GM19463 (cell line): ENCODE measurements around the gene TNFAIP6.
"Not testable (repeated sequence)": the region's sequence is repeated elsewhere in the genome, so short reads cannot be mapped to it uniquely, and the experiment has no call there.

Experiments used
- ATAC-seq: cut with Tn5 transposase; IDR thresholded peaks from one replicate; pipeline ENCODE4 v1.9.1; 2021; ENCODE audit warnings: mild to moderate bottlenecking, moderate library complexity; ENCODE audit not compliant: unreplicated experiment

The TNFAIP6 gene

GRCh38 chr2:151357359-151357758 is at the start of gene TNFAIP6:
Gene TNFAIP6 (plus strand): TSS chr2:151357592. CDS start chr2:151357667, 75 bp downstream.
- no peak for ATAC-seq

- not testable (repeated sequence) for ATAC-seq
Observed at GRCh38 chr2:151310313-151310712, 47.1 kb upstream of the TNFAIP6 start.

- not testable (repeated sequence) for ATAC-seq
Observed at GRCh38 chr2:151312440-151312839, 45.0 kb upstream of the TNFAIP6 start.

- no peak for ATAC-seq
Observed at GRCh38 chr2:151315381-151315903, 42.0 kb upstream of the TNFAIP6 start.

GRCh38 chr2:151325581-151326095 is 31.8 kb upstream of the TNFAIP6 start:
- no peak for ATAC-seq

- no peak for ATAC-seq
Observed at GRCh38 chr2:151326554-151326953, 30.8 kb upstream of the TNFAIP6 start.

GRCh38 chr2:151329998-151330397 is 27.4 kb upstream of the TNFAIP6 start:
- no peak for ATAC-seq

- ATAC-seq: no peak
Observed at GRCh38 chr2:151333083-151333482, 24.3 kb upstream of the TNFAIP6 start.

GRCh38 chr2:151334082-151334815 is 23.1 kb upstream of the TNFAIP6 start:
- no peak for ATAC-seq

GRCh38 chr2:151336863-151337371 is 20.5 kb upstream of the TNFAIP6 start:
- no peak for ATAC-seq

GRCh38 chr2:151337643-151338042 is 19.7 kb upstream of the TNFAIP6 start:
- ATAC-seq: no peak

GRCh38 chr2:151338115-151338514 is 19.3 kb upstream of the TNFAIP6 start:
- ATAC-seq: no peak

- no peak for ATAC-seq
Observed at GRCh38 chr2:151343073-151343472, 14.3 kb upstream of the TNFAIP6 start.

GRCh38 chr2:151344191-151344590 is 13.2 kb upstream of the TNFAIP6 start:
- not testable (repeated sequence) for ATAC-seq

GRCh38 chr2:151344906-151345305 is 12.5 kb upstream of the TNFAIP6 start:
- ATAC-seq: no peak

- no peak for ATAC-seq
Observed at GRCh38 chr2:151347294-151347693, 10.1 kb upstream of the TNFAIP6 start.

GRCh38 chr2:151347906-151348305 is 9.5 kb upstream of the TNFAIP6 start:
- no peak for ATAC-seq

GRCh38 chr2:151350579-151351195 is 6.7 kb upstream of the TNFAIP6 start:
- ATAC-seq: no peak

- no peak for ATAC-seq
Observed at GRCh38 chr2:151353995-151354394, 3.4 kb upstream of the TNFAIP6 start.

GRCh38 chr2:151354807-151355206 is 2.6 kb upstream of the TNFAIP6 start:
- no peak for ATAC-seq

- no peak for ATAC-seq
Observed at GRCh38 chr2:151358166-151358970, 976 bp downstream of the TNFAIP6 start.
